Endothelial cell of umbilical vein (primary cell): ENCODE measurements around the gene EVI2A. TPM values are rescaled to one million over a fixed set of nuclear protein-coding genes. Genes with fewer than 3 reads are reported as not detected.

Experiments
- BruUV-seq: library from RNA; stranded (reverse); fragments of 400-500 nt; replicated peaks from 2 replicates; lab custom pipeline; 2021; lab: Mats Ljungman, UMichigan
- CTCF ChIA-PET: fragments of 300-600, 350-600 bp; sonication (Branson Sonifier 250); formaldehyde crosslinking; loops from one replicate; lab custom pipeline; 2021; ENCODE audit warnings: antibody characterized with exemption, inconsistent platforms; lab: Charles Lee
- POLR2A ChIA-PET: fragments of 300-600, 350-600 bp; sonication (Branson Sonifier 250); formaldehyde crosslinking; loops from one replicate; lab custom pipeline; 2021; ENCODE audit warnings: antibody characterized with exemption, inconsistent platforms; lab: Charles Lee
- DNase-seq: peaks from one replicate; pipeline ENCODE4 v3.0.0-alpha.2; 2011; ENCODE audit warnings: low read depth, low spot score
- FAIRE-seq: peaks from 2 replicates; lab custom pipeline; 2011; peaks lifted over from hg19 to GRCh38; lab: Jason Lieb, UNC
- H2AFZ ChIP-seq: 2 replicates; pipeline ENCODE4 v1.6.0; 2012; ENCODE audit warnings: low read depth, low read length, control low read depth, inconsistent platforms
- H3K27ac ChIP-seq: 2 replicates; pipeline ENCODE4 v1.5.1; 2011; ENCODE audit warnings: low read depth, mild to moderate bottlenecking, control low read depth, low read length, moderate library complexity; ENCODE audit not compliant: insufficient read depth
- H3K27me3 ChIP-seq, 2 experiments: 2 replicates each; pipeline versions ENCODE4 v1.6.0 to v1.6.1; 2011; ENCODE audit warnings: low read length in 2 of 2, mixed read lengths in 1 of 2; ENCODE audit not compliant: control insufficient read depth in 2 of 2, insufficient read depth in 2 of 2
- H3K36me3 ChIP-seq, 2 experiments: 2 replicates in 1 of 2; 3 replicates in 1 of 2; pipeline ENCODE4 v1.5.1; 2011; ENCODE audit warnings: low read length in 2 of 2, mild to moderate bottlenecking in 1 of 2, moderate library complexity in 1 of 2; ENCODE audit not compliant: control insufficient read depth in 2 of 2, insufficient read depth in 2 of 2; ENCODE audit errors: extremely low read depth in 1 of 2
- H3K4me1 ChIP-seq: 3 replicates; pipeline ENCODE4 v1.5.1; 2011; ENCODE audit warnings: mild to moderate bottlenecking, low read length; ENCODE audit not compliant: control insufficient read depth, insufficient read depth; ENCODE audit errors: extremely low read depth
- H3K4me2 ChIP-seq: 2 replicates; pipeline ENCODE4 v1.6.1; 2011; ENCODE audit warnings: low read length, control low read depth, mixed read lengths; ENCODE audit not compliant: insufficient read depth
- H3K4me3 ChIP-seq, 3 experiments: fragments of 200-600 bp in 1 of 3; sonication (generic), shearing (Covaris generic) in 1 of 3; replicated peaks in 1 of 3; 2 replicates each; pipeline ENCODE4 v1.5.1; 2011 to 2016; ENCODE audit warnings: control low read depth in 3 of 3, low read length in 3 of 3, mild to moderate bottlenecking in 2 of 3, inconsistent platforms in 1 of 3, low read depth in 1 of 3, moderate library complexity in 1 of 3; ENCODE audit not compliant: insufficient read depth in 1 of 3
- H3K79me2 ChIP-seq: 2 replicates; pipeline ENCODE4 v1.6.0; 2012; ENCODE audit warnings: low read length, inconsistent platforms; ENCODE audit not compliant: control insufficient read depth, insufficient read depth
- H3K9ac ChIP-seq: replicated peaks from 2 replicates; pipeline ENCODE3; 2011; ENCODE audit warnings: low read length, control low read depth; ENCODE audit not compliant: insufficient read depth; ENCODE audit errors: extremely low read depth
- H3K9me1 ChIP-seq: replicated peaks from 3 replicates; pipeline ENCODE4 v1.6.0; 2011; ENCODE audit warnings: mild to moderate bottlenecking, low read length; ENCODE audit not compliant: control insufficient read depth, insufficient read depth; ENCODE audit errors: extremely low read depth
- H3K9me3 ChIP-seq: replicated peaks from 2 replicates; pipeline ENCODE4 v1.5.1; 2012; ENCODE audit warnings: low read length, inconsistent platforms; ENCODE audit not compliant: control insufficient read depth, insufficient read depth
- H4K20me1 ChIP-seq: replicated peaks from 2 replicates; pipeline ENCODE3; 2011; ENCODE audit warnings: mild to moderate bottlenecking, low read length; ENCODE audit not compliant: control insufficient read depth, insufficient read depth; ENCODE audit errors: extremely low read depth
- CTCF ChIP-seq, 2 donors: IDR thresholded peaks; 1 replicate in 1 of 2; 2 replicates in 1 of 2; pipeline ENCODE4 v1.5.1; 2011; ENCODE audit warnings: low read length in 2 of 2, mild to moderate bottlenecking in 2 of 2, moderate library complexity in 2 of 2, control low read depth in 1 of 2, inconsistent platforms in 1 of 2, low read depth in 1 of 2; ENCODE audit not compliant: insufficient read depth in 1 of 2; ENCODE audit errors: extremely low read depth in 1 of 2
- EZH2 ChIP-seq: IDR thresholded peaks from 2 replicates; pipeline ENCODE4 v1.6.1; 2012; ENCODE audit warnings: borderline replicate concordance, low read depth, mild to moderate bottlenecking, moderate library complexity, low read length, inconsistent platforms; ENCODE audit not compliant: severe bottlenecking
- FOS ChIP-seq: IDR thresholded peaks from 2 replicates; pipeline ENCODE4 v1.6.1; 2011; ENCODE audit warnings: mild to moderate bottlenecking, low read length, moderate library complexity, borderline replicate concordance; ENCODE audit not compliant: insufficient read depth
- GATA2 ChIP-seq: IDR thresholded peaks from 2 replicates; pipeline ENCODE4 v1.7.0; 2011; ENCODE audit warnings: low read depth, mild to moderate bottlenecking, moderate library complexity, mixed read lengths, low read length; ENCODE audit not compliant: insufficient read length, insufficient read depth
- JUN ChIP-seq: IDR thresholded peaks from 2 replicates; pipeline ENCODE4 v1.6.1; 2011; ENCODE audit warnings: borderline replicate concordance, low read depth; ENCODE audit not compliant: insufficient read length, insufficient read depth
- MAX ChIP-seq: IDR thresholded peaks from 2 replicates; pipeline ENCODE4 v1.6.1; 2011; ENCODE audit not compliant: insufficient read depth, insufficient read length
- MYC ChIP-seq: IDR thresholded peaks from one replicate; pipeline ENCODE4 v1.6.1; 2011; ENCODE audit warnings: mild to moderate bottlenecking, low read depth, low read length
- POLR2A ChIP-seq: IDR thresholded peaks from 2 replicates; pipeline ENCODE4 v1.6.1; 2012; ENCODE audit warnings: low read depth, mild to moderate bottlenecking, control low read depth, low read length
- POLR2AphosphoS5 ChIP-seq: IDR thresholded peaks from 2 replicates; pipeline ENCODE4 v1.6.1; 2012; ENCODE audit warnings: low read depth, mild to moderate bottlenecking, control low read depth, low read length, moderate library complexity; ENCODE audit not compliant: insufficient read depth
- dilution Hi-C: fragments of 300-500 bp; cut with MboI; formaldehyde crosslinking; loops from one replicate; pipeline ENCODE4 v1.15.0; 2019; ENCODE audit warnings: low sequenced_read_pairs; ENCODE audit not compliant: extremely low pct_ligation_motif_present
- intact Hi-C: fragments of 100-400 bp; cut with micrococcal nuclease; formaldehyde crosslinking; loops from one replicate; pipeline ENCODE4 v1.10.0; 2022
- polyA plus RNA-seq, 4 experiments: library from polyadenylated mRNA; depleted of rRNA in 3 of 4; stranded (reverse) in 3 of 4; unstranded in 1 of 4; fragments of >200 nt; gene quantifications; 2 replicates each; pipeline versions ENCODE4 v1.2.1 to v1.2.3, GENCODE V29; 2011 to 2012; ENCODE audit warnings: missing spikeins in 1 of 4
- total RNA-seq: library from RNA; stranded (reverse); gene quantifications from 2 replicates; pipeline ENCODE4 v1.2.3, GENCODE V29; 2021

EVI2A gene
- total and polyA plus RNA-seq, 2 donors (not counting 3 experiments of a cell fraction or from before 2014, with no cell fraction given) = 0.07 to 0.22 TPM

GRCh38 chr17:31323551-31323950 lies 2.1 kb upstream of the EVI2A start:
- Histone ChIP-seq H3K79me2 (no peaks in the 10 kb centered on the region), H3K4me1 (peaks cover 14% of the 10 kb centered on the region), H2AFZ (no peak overlapping the region), H3K9ac (no peak overlapping the region), H3K9me1 (no peaks in the 10 kb centered on the region), H3K27ac (no peak overlapping the region), H3K36me3 (peaks cover 0 to 2% of the 10 kb centered on the region in 2 experiments), H3K9me3 (no peaks in the 10 kb centered on the region), H3K4me3 (no peak overlapping the region), H3K4me2 (no peak overlapping the region), H4K20me1 (no peaks in the 10 kb centered on the region), H3K27me3 (no peaks in the 10 kb centered on the region)
- intact Hi-C loops = no loop called here
- no TSS peak for BruUV-seq
- POLR2A ChIA-PET = no interaction called here
- TF ChIP-seq POLR2AphosphoS5 (no peak), JUN (no peak), GATA2 (no peak), POLR2A (no peak), CTCF (IDR thresholded peaks at IDR 0.05; ENCODE audit: extremely low read depth in 1 of 2, insufficient read depth in 1 of 2, low read depth in 1 of 2, low read length in 2 of 2) (no peak), MYC (no peak), FOS (no peak), MAX (no peak), EZH2 (no peak)
- dilution Hi-C loops = no loop called here
- DNase-seq = no peak
- no peak for FAIRE-seq
- CTCF ChIA-PET = interaction anchor here (1.2 kb wide), 1 partner anchor 49 kb away, joined by 4 read pairs; no protein-coding TSS in a partner anchor
